CD1c-positive myeloid dendritic cell (primary cell): Measurements from ENCODE around the gene RGS9BP.
A peak's percentile ranks its signal among the peaks of the same experiment; 100 is the strongest.
"Not testable (repeated sequence)": the region's sequence is repeated elsewhere in the genome, so short reads cannot be mapped to it uniquely, and the experiment has no call there.

Experiments
- DNase-seq: peaks from one replicate; pipeline ENCODE4 v3.0.0-alpha.2; 2016; ENCODE audit errors: extremely low spot score

RGS9BP gene

DNA sequence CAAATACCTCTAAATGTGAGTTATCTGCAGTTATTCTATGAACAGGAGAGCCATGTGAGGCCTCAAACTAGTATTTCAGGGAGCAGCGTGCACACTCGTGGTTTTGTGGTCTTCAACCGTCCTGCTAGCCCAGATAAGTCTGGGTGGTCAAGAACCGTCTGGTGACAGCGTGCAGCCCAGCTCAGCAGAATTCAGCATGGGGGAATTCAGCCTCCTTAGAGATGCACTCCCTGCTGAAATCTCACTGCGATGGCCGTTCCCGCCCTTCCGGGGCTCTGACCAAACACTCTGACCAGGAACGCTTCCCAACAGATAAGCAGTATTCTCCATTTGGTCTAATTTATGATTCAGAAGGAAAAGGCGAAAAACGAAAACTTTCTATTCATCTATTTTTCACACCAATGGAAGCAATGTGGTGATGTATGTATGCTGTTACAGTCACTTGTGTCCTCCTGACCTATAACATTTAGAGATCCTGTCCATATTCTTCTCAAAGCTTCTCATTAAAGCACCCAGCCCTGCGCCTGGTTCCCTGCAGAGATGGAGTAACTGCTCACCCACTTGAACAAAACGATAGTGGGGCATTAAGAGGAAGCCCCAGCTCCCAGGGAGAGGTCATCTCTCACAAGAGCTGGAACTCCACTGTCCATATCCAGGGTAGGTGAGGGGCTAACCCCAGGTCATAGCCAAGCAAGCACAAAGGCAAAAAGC lies 3.6 kb upstream of the RGS9BP start:
- DNase-seq, result no peak

- DNase-seq, result no peak
Measured at GRCh38 chr19:32672841-32673240, 2.8 kb upstream of the RGS9BP start.

DNA sequence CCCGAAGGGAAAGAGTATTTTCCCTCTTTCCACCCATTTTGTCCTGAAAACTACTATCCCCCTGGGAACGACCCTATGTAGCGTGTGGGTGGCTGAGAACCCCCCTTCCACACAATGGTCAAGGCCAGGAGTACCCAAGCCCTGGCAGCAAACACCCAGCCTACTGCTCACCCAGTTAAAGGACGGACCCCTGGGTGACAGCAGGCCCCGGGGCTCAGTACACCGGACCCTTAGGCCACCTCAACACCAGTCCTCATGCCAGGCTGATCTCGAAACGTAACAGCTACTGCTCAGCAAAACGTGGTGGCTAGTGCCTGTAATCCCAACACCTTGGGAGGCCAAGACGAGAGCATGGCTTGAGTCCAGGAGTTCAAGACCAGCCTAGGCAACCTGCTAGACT lies 2.1 kb upstream of the RGS9BP start:
- DNase-seq, result no peak

- peak; percentile 33 for DNase-seq
Measured at GRCh38 chr19:32674153-32674930, 1.3 kb upstream of the RGS9BP start.

GRCh38 chr19:32674931-32675719 lies 523 bp upstream of the RGS9BP start, which contains the start of gene ANKRD27:
ANKRD27 (minus strand) TSS chr19:32675180; CDS start chr19:32659015, 16,165 bp downstream.
- DNase-seq, result peak; percentile 100

- peak; percentile 13 for DNase-seq
Measured at GRCh38 chr19:32676186-32676894, 692 bp downstream of the RGS9BP start.

DNA sequence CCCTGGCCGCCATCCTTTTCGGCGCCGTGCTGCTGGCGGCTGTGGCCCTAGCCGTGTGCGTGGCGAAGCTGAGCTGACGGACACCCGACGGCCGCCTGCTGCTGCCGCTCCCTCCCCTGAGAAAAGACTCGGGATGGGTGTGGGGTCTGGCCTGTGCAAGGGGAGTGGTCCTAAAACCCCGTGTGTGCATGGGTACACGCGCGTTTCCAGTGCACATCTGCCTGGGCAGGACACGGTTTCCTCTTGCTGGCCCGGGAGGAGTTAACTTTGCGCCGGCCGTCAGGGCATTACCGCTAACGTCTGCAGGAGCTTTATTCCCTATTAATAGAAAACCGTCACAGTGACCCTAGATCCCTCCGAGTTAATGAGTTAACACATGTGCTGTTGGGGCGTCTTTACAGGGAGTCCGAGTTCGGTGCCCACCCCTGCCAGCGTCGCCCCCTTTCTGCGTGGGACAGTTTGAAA lies 1.3 kb downstream of the RGS9BP start:
- no peak for DNase-seq

GRCh38 chr19:32677657-32678056 lies 2.0 kb downstream of the RGS9BP start:
- no peak for DNase-seq

DNA sequence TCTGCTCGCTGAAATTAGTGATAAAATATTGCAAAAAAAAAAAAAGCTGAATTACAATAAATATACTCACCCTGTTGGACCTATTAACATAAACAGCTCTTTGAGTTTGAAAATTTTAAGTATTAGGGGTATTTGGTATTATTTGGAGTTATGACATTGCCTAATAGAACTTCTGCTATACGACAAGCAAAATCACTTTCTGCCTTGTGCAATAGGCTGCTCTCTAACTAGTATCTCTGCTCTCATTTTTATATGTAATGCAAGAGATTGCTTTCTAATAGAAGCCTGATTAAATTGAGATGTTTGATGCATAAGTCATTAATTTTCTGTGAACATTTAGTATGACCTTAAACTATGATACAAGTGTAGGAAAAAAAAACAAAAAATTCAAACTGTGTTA lies 5.3 kb downstream of the RGS9BP start:
- DNase-seq, result no peak

DNA sequence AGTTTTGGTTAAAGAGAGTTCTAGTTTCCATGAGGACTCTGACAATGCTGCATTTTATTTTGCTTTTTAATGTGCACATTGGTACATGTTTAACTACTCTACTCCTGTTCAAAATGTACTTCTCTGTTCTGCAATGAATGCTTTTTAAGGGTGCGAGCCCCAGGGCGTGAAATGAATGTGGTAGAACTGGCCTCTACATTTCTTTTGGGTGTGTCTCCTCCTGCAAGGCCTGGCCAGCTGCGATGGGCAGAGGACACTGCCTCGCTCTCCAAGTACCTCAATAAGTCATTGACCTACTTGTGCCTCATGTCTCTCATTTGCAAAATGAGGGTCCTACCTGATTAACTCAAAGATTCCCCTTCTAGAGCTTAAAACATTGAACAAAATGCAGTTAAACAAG lies 6.7 kb downstream of the RGS9BP start:
- no peak for DNase-seq

DNA sequence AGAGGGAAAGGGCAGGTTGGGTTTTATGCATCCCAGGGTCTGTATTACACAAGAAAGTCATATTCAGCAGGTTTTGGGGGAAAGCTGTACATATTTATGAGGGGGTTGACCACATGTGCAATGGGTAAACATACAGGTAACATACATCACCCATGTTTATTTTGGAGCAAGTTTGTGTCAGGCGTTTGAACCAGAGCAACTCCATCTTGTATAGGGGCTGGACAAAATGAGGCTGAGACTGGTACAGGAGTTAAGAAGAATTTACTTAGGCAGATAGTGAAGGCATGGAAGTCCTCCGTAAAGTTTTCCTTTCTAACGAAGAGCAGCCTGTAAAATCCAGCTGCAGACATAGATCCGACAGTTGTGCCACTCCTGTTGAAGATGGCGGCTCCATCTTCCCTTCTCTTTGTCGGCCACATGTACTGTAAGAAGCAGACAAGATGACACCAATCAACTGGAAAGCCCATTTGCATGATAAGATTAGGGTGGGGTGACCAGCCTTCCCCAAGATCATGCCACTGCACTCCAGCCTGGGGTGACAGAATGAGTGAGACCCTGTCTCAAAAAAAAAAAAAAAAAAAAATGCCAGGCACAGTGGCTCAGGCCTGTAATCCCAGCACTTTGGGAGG lies 11.3 kb downstream of the RGS9BP start:
- DNase-seq, result no peak

- no peak for DNase-seq
Measured at GRCh38 chr19:32687681-32688080, 12.0 kb downstream of the RGS9BP start.

DNA sequence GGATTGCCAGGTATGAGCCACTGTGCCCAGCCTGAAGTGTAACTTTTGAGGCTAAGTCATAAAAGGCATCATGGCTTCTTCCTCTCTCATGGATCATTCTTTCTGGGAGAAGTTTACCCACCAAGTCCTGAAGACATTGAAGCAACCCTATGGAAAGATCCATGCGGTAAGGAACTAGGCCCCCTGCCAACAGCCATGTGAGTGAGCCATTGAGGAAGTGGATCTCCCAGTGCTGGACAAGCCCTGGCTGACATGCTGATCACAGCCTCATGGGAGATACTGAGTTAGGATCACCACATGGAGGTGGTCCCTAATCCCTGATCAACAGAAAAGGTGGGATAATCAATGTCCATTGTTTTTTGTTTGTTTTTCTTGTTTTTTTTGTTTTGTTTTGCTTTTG lies 12.7 kb downstream of the RGS9BP start:
- DNase-seq, result peak; percentile 29

DNA sequence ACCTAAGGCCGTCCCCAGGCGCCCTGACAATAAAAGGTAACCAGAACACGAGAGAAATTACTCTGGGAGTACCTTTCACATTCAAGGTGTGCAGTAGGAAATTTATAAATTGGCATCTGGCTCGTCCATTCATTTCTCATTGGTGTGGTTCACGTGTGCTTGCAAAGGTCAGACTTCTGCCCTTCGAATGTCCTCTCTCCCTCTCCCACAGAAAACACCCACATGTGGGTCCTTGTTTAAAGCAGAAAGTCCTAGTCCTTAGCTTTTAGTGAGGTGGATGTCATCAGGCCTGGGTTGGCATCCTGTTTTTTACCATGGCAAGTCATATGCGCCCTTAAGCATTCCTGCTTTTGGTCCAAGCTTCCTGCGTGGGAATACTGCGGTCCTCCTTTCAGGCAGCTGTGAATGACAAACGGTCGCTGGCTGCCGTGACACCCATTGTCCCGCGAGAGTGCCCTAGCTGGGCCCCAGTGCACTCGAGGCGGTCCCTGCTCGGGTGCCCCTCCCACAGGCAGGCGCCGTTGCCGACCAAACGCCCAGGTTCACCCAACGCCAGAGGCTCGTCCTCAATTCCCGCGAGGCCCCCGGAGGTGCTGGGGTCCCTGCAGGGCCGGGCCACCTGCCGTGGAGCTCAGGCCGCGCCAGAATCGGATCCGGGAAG lies 15.8 kb downstream of the RGS9BP start, which contains the start of gene NUDT19:
NUDT19 (plus strand) TSS at position 531 of the 661 bp plus-strand sequence. CDS start 140 bp downstream, outside the sequence.
- peak; percentile 80 for DNase-seq

GRCh38 chr19:32691952-32692726 lies 16.5 kb downstream of the RGS9BP start:
- peak; percentile 90 for DNase-seq

- no peak for DNase-seq
Measured at GRCh38 chr19:32692727-32693061, 17.0 kb downstream of the RGS9BP start.

DNA sequence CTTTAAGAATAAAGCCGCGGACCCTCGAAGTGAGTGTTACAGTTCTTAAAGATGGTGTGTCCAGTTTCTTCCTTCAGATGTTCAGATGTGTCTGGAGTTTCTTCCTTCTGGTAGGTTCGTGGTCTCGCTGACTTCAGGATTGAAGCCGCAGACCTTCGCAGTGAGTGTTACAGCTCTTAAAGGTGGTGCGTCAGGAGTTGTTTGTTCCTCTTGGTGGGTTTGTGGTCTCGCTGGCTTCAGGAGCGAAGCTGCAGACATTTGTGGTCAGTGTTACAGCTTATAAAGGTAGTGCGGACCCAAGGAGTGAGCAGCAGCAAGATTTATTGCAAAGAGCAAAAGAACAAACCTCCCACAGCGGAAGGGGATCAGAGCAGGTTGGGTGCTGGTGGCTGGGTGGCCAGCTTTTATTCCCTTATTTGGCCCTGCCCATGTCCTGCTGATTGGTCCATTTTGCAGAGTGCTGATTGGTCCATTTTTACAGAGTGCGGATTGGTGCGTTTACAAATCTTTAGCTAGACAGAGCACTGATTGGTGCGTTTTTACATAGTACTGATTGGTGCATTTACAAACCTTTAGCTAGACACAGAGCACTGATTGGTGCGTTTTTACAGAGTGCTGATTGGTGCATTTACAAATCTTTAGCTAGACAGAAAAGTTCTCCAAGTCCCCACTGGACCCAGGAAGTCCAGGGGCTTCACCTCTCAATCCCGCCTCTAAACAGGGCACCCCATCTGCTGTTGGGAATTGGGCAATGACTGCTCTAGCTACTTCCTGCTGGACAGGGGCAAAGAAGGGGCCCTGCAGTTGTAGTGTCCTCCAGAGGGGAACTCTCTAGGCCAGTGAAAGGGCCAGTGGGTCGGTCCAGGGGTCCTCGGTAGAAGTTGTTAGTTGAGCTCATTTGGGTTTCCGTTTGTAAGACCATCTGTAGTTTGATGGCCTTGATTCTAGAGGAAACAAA lies 17.8 kb downstream of the RGS9BP start:
- DNase-seq, result peak; percentile 54

GRCh38 chr19:32694316-32694715 lies 18.7 kb downstream of the RGS9BP start:
- not testable (repeated sequence) for DNase-seq

DNA sequence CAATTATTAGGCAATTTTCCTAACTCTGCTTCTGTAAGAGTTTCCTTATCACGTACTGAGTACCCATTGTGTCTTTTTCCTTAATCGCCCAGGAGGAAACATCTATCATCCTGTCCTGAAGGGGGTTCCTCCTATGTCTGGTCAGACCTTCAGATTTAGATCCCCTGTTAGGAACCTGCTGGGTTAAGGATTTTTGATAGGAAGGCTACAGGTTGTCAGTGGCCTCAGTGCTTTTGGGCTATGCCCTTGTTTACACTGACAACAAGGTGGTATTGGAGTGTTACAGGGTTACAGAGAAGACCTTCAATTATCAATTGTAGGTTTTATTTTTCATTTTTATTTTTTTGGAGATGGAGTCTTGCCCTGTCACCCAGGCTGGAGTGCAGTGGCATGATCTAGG lies 19.2 kb downstream of the RGS9BP start:
- not testable (repeated sequence) for DNase-seq
